ENCODE results near the gene CLDN9.
"Not testable (repeated sequence)": the region's sequence is repeated elsewhere in the genome, so short reads cannot be mapped to it uniquely, and the experiment has no call there.

Gene CLDN9

GRCh38 chr16:3035972-3036725, 23.4 kb downstream of the CLDN9 start:
- DNase-seq = no peak

GRCh38 chr16:3036726-3037315, 24.1 kb downstream of the CLDN9 start, which contains the start of gene BICDL2:
Gene BICDL2, minus strand, starts transcription at chr16:3036944. Its CDS starts 1,448 bp downstream, at chr16:3035496.
- no peak for DNase-seq

- DNase-seq = no peak
Measured at GRCh38 chr16:3038256-3038655, 25.5 kb downstream of the CLDN9 start.

GRCh38 chr16:3038896-3039295, 26.2 kb downstream of the CLDN9 start:
- no peak for DNase-seq

- DNase-seq = no peak
Measured at GRCh38 chr16:3042376-3042775, 29.7 kb downstream of the CLDN9 start.

GRCh38 chr16:3044708-3045107, 32.0 kb downstream of the CLDN9 start:
- no peak for DNase-seq

GRCh38 chr16:3045758-3046640, 33.3 kb downstream of the CLDN9 start, which contains the start of gene MMP25:
Gene MMP25, plus strand, starts transcription at chr16:3046561. Its CDS starts 357 bp downstream, at chr16:3046918.
- peak; percentile 70 for DNase-seq

GRCh38 chr16:3046641-3047386, 34.1 kb downstream of the CLDN9 start:
- no peak for DNase-seq

- no peak for DNase-seq
Measured at GRCh38 chr16:3047387-3047720, 34.6 kb downstream of the CLDN9 start.

- no peak for DNase-seq
Measured at GRCh38 chr16:3049921-3050481, 37.3 kb downstream of the CLDN9 start.

GRCh38 chr16:3050487-3050886, 37.8 kb downstream of the CLDN9 start:
- DNase-seq = no peak

- no peak for DNase-seq
Measured at GRCh38 chr16:3051009-3051408, 38.3 kb downstream of the CLDN9 start.

GRCh38 chr16:3051494-3051893, 38.8 kb downstream of the CLDN9 start:
- DNase-seq = peak; percentile 49

GRCh38 chr16:3052571-3053329, 40.0 kb downstream of the CLDN9 start:
- DNase-seq = not testable (repeated sequence)

- DNase-seq = not testable (repeated sequence)
Measured at GRCh38 chr16:3053330-3053710, 40.6 kb downstream of the CLDN9 start.

GRCh38 chr16:3054965-3055733, 42.4 kb downstream of the CLDN9 start:
- DNase-seq = no peak

- not testable (repeated sequence) for DNase-seq
Measured at GRCh38 chr16:3055734-3056115, 43.0 kb downstream of the CLDN9 start.

- DNase-seq = no peak
Measured at GRCh38 chr16:3056336-3057180, 43.8 kb downstream of the CLDN9 start.

GRCh38 chr16:3057181-3058138, 44.7 kb downstream of the CLDN9 start:
- no peak for DNase-seq

Data from inflammatory macrophage treated with lipopolysaccharide for 4 hours (primary cell).